GM12865 (cell line): Measurements from ENCODE around the gene DOCK2.

Experiments
- DNase-seq: peaks from one replicate; pipeline ENCODE4 v3.0.0; 2010; ENCODE audit warnings: low read depth
- H3K4me3 ChIP-seq: 2 replicates; pipeline ENCODE4 v1.5.1; 2011; ENCODE audit warnings: mild to moderate bottlenecking, low read depth, low read length, control low read depth
- CTCF ChIP-seq: IDR thresholded peaks from 2 replicates; pipeline ENCODE4 v1.5.1; 2011; ENCODE audit warnings: low read length, control low read depth, low read depth, inconsistent platforms; ENCODE audit not compliant: insufficient read depth; ENCODE audit errors: missing control alignments

DOCK2 gene

DNA sequence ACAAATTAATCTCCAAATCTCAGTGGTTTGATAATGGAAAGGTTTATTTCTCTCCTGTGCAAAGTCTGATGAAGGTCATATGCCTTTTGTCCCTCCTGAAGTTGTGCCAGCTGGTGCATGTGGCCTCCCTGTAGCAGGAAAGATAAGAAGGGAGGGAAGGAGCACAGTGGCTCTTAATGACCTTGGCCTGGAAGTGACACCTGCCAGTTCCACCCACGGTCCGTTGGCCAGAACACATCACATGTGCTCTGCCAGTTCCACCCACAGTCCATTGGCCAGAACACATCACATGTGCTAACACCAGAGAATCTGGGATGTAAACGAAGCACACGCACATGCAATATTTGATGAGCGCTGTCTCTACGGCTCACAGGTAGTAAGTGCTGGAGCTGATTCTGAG is 130.9 kb downstream of the DOCK2 start:
- TF ChIP-seq CTCF = no peak
- no peak overlapping the region for H3K4me3 ChIP-seq
- no peak for DNase-seq

GRCh38 chr5:169768416-169768815 is 131.3 kb downstream of the DOCK2 start:
- H3K4me3 ChIP-seq = no peak overlapping the region
- no peak for TF ChIP-seq CTCF
- no peak for DNase-seq

DNA sequence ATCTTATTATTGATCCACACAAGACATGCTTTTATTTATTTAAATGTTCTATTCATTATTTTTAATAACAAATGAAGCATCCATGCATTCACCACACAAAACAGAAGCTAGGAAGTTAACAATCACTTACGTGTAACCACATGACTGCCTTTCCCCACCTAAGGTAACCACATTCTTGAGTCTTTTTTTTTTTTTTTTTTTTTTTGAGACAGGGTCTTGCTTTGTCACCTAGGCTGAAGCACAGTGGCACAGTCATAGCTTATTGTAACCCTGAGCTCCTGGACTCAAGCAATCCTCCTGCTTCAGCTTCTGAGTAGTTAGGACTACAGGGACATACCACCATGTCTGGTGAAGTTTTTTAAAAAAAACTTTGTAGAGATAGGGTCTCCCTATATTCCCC is 133.0 kb downstream of the DOCK2 start:
- TF ChIP-seq CTCF = no peak
- DNase-seq = no peak

DNA sequence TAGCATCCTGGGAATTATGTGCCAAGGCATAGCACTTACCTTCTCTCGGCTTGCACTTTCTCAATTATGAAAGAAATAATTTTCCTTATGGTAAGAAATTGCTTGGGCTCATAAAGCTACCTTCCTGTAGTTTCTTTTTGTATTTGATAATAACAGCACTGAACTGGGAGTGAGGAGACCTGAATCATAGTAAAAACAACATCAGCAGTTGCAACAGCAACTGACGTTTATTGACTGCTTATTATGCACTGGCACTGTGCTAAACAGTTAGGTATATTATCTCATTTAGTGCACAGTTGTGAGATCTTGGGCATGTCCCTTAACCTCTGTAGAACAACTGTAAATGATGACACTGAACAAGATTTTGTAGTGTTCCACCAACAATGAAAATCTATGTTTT is 135.2 kb downstream of the DOCK2 start:
- no peak for DNase-seq
- TF ChIP-seq CTCF = no peak
- H3K4me3 ChIP-seq = no peak overlapping the region

More for the DNA sequence above, 133.0 kb downstream of the DOCK2 start:
- no peak overlapping the region for H3K4me3 ChIP-seq

- DNase-seq = no peak
- TF ChIP-seq CTCF = no peak
- H3K4me3 ChIP-seq = no peak overlapping the region
These were observed 135.6 kb downstream of the DOCK2 start for GRCh38 chr5:169772688-169773087.

- TF ChIP-seq CTCF = no peak
- H3K4me3 ChIP-seq = no peak overlapping the region
- DNase-seq = no peak
These were observed 140.1 kb downstream of the DOCK2 start for GRCh38 chr5:169777159-169777558.
